Suprapubic skin (tissue), 4 donors: ENCODE measurements around the gene CTSO.

Experiments
- EP300 ChIP-seq: sonication (generic); formaldehyde crosslinking; IDR thresholded peaks from one replicate; pipeline ENCODE4 v1.6.1; 2017; ENCODE audit warnings: antibody characterized with exemption
- POLR2A ChIP-seq, 2 donors: fragments of 450-650 bp; IDR thresholded peaks; one replicate each; pipeline ENCODE4 v1.6.1; 2017; ENCODE audit warnings: antibody characterized with exemption in 2 of 2, mild to moderate bottlenecking in 2 of 2, moderate library complexity in 2 of 2
- POLR2AphosphoS5 ChIP-seq, 3 donors: sonication (generic); formaldehyde crosslinking; IDR thresholded peaks; one replicate each; pipeline ENCODE4 v1.6.1; 2017; ENCODE audit warnings: antibody characterized with exemption in 3 of 3
- TF ChIP-seq, protein P1 (sequence below), 2 donors: fragments of 200-600 bp in 1 of 2; fragments of 450-650 bp in 1 of 2; sonication (generic) in 1 of 2; IDR thresholded peaks; one replicate each; pipeline ENCODE4 v1.5.1; 2016 to 2019; ENCODE audit warnings: antibody characterized with exemption in 2 of 2, mild to moderate bottlenecking in 1 of 2, moderate library complexity in 1 of 2

DNA sequence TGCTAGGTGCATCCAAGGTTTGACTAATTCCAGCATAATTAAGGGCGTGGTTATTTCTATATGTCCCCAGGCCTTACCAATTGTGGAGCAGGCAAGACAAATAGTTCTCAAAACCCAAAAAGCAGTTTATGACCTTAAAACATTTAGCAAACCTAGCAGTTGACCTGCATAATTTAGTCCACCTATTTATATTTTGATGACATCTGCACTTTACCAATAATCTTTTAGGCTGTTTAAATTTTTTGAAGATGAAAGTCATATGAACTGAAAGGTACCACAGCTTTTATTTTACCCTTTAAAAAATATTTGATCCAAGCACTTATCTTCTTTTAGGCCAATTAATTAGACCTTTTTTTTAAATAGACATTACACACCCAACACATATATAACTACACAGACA is 77.8 kb downstream of the CTSO start:
- TF ChIP-seq, protein P1, sequence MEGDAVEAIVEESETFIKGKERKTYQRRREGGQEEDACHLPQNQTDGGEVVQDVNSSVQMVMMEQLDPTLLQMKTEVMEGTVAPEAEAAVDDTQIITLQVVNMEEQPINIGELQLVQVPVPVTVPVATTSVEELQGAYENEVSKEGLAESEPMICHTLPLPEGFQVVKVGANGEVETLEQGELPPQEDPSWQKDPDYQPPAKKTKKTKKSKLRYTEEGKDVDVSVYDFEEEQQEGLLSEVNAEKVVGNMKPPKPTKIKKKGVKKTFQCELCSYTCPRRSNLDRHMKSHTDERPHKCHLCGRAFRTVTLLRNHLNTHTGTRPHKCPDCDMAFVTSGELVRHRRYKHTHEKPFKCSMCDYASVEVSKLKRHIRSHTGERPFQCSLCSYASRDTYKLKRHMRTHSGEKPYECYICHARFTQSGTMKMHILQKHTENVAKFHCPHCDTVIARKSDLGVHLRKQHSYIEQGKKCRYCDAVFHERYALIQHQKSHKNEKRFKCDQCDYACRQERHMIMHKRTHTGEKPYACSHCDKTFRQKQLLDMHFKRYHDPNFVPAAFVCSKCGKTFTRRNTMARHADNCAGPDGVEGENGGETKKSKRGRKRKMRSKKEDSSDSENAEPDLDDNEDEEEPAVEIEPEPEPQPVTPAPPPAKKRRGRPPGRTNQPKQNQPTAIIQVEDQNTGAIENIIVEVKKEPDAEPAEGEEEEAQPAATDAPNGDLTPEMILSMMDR (IDR thresholded peaks at IDR 0.05): no peak
- no peak for TF ChIP-seq POLR2A (IDR thresholded peaks at IDR 0.05)
- no peak for TF ChIP-seq POLR2AphosphoS5 (IDR thresholded peaks at IDR 0.05)
- TF ChIP-seq EP300: no peak
